Germinal center (tissue), 1 donor: ENCODE data around the gene RPS6KA2.

ENCODE experiments used
- DNase-seq: peaks from one replicate; pipeline ENCODE4 v3.0.0; 2012; ENCODE audit warnings: mixed read lengths, low spot score

RPS6KA2 gene

GRCh38 chr6:166503167-166503744 lies 123.8 kb downstream of the RPS6KA2 start:
- DNase-seq, result no peak

GRCh38 chr6:166502453-166502852 lies 124.6 kb downstream of the RPS6KA2 start:
- DNase-seq, result no peak

DNA sequence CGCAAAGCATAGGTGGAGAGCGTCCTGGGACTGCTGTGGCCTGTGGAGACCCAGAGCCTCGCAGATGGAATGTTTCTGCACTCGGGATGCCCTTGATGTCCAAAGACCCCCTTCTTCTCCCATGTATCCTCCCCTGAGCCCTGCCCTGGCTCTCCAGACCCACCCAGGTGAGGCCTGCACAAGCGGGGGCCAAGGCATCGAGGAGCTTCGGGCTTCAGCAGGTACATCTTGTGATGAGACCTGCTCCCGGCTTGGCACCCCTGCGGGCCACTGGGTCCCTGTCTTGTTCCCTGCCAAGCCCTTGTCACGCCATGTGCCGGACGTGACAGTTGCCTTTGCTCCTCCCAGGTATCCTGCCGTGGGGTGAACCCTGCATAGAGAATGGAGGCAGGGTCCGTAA lies 125.8 kb downstream of the RPS6KA2 start:
- no peak for DNase-seq

DNA sequence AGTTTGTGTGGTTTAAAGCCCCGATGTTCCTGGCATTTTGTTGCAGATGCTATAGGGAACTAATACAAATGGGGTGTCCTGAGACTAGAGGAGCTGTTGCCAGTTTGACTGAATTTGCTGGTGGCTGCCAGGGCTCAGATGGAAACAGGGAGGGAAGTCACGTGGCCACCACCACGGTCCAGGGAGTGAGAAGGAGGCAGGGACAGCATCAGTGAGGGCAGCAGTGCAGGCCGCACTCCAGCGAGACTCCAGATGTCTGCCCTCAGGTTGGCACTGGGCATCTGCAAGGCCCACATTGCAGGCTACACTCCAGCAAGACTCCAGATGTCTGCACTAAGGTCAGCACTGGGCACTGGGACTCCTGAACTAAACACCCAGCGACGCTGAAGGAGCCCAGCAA lies 126.8 kb downstream of the RPS6KA2 start:
- DNase-seq, result no peak

- DNase-seq, result no peak
These were observed 127.5 kb downstream of the RPS6KA2 start for GRCh38 chr6:166499350-166500163.

DNA sequence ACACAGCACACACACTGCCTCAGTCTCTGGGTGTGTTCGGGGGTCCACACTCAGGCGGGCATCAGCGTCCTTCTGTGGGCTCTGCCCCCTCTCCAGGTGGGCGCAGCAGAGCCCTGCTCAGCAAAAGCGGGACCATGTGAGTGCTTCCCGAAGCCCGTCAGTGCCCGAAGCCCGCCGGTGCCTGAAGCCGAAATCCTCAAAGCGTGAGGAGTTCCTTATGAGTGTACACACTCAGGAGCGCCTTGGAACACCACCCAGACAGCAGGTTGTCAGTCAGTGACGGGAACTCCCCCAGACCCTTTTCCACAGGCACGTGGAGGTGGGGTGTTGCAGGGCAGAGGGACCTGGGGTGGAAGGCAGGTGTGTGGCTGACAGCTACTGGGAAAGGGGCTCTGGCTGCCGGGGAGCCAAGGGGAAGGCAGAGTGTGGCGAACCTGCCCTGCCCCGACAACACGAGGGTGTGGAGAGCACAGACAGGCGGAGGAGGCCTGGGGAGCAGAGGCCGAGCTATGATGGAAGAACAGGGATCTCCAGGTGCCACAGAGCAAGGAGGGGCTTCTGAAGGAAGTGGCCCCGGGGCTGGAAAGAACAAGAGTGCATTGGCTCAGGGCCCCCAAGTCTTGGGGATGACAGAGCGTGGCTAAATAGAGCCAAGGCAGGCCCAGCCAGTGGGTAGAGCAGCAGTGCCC lies 128.2 kb downstream of the RPS6KA2 start:
- DNase-seq, result no peak

DNA sequence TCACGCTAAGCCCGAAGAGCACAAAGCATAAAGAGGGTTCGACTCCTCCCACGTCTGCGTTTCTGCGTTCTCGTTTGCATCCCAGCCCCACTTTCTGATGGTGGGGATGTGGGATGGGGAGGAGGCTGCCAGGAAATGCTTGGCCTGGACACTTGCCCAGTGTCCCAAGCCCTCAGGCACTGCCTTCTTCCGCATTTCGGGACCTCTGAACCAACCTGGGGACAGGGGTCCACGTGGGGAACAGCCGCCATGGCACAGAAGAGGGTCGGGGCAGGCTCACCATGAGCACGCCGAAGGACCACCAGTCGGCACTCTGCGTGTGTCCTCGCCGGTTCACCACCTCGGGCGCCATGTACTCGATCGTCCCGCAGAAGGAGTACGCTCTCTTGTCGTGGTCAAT lies 128.8 kb downstream of the RPS6KA2 start:
- no peak for DNase-seq

DNA sequence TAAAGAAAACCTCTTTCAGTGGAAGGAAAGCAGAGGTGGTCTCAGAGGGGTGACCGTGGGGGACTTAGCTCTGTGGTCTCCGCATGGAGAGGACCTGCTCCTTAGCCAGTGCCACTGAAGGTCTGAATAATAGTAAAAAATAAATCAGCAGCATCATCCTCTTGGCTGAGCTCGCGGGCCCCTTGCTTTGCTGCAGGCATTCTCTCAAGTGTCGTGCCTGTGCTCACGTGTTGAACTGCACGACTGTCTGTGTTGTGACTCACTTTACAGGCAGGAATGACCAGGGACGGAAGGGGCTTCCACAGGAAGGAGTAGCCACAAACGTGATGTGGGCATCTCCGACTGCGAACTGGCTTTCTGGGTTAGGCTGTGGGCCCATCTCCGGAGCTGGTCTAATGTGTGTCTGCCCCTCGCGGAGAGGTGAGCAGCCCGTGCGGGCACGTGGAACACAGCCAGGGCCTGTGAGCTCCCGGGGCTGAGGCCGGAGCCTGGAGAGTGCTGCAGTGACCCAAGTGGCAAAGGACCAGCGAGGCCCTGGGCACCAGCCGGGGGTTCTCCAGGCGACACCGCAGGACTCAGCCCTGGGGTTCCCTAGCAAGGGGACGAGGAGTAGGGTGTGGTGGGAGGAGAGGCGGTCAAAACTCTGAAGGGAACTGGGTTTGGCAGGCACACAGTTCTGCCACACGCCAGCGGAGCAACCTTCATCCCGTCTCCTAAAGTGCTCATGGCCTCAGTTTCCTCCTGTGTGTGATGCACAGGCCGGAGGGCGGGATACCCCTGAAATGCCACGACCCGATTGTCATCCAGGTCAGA lies 129.8 kb downstream of the RPS6KA2 start:
- DNase-seq, result no peak

DNA sequence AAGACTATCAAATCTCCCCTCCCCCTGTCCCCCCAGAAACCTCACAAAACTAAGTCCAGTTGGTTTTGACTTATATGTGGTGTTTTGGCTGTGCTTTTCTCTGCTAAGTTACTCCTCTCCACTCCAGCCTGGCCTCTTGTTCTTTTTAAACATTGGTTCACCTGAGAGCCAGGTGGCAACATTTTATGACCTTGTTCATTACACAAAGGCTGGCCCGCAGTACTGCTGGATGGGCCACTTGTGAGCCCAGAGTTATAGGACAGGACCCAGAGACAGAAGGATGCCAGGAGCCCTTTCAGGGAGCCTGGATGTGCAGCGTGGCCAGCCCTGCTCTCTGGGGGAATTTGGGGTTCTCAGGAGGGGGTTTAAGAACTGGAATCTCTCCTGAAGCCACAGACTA lies 130.6 kb downstream of the RPS6KA2 start:
- no peak for DNase-seq

- no peak for DNase-seq
These were observed 131.3 kb downstream of the RPS6KA2 start for GRCh38 chr6:166495487-166496314.

GRCh38 chr6:166494757-166495486 lies 132.1 kb downstream of the RPS6KA2 start:
- no peak for DNase-seq

- DNase-seq, result no peak
These were observed 133.0 kb downstream of the RPS6KA2 start for GRCh38 chr6:166494101-166494441.

- no peak for DNase-seq
These were observed 133.5 kb downstream of the RPS6KA2 start for GRCh38 chr6:166493427-166494100.

DNA sequence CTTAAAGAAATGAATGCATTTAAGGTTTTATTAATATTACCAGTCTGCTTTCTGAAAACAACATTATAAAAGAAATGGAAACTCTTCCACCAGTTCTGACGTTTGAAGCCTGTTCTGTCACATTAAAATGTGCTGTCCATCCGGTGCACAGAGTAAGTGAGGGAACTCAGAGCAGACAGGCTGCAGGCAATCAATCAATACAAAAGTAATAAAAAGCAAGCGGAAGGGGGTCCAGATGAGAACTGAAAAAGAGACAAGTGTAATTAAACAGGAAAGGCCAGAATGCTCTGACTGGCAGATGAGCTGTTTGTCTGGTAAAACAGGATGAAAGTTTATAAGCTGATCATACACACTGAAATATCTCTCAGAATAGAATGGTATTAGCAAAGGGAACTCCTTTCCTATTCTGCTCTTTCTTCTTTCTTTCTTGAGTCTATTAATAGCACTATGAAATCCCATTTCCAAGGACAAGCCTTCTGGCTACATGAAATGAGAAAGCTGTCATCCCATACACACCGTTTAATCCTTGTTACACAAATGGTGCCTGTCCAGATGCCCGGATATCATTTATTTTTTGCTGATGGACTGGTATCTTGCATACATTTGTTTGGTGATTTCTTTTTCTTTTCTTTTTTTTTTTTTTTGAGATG lies 134.8 kb downstream of the RPS6KA2 start:
- DNase-seq, result no peak

DNA sequence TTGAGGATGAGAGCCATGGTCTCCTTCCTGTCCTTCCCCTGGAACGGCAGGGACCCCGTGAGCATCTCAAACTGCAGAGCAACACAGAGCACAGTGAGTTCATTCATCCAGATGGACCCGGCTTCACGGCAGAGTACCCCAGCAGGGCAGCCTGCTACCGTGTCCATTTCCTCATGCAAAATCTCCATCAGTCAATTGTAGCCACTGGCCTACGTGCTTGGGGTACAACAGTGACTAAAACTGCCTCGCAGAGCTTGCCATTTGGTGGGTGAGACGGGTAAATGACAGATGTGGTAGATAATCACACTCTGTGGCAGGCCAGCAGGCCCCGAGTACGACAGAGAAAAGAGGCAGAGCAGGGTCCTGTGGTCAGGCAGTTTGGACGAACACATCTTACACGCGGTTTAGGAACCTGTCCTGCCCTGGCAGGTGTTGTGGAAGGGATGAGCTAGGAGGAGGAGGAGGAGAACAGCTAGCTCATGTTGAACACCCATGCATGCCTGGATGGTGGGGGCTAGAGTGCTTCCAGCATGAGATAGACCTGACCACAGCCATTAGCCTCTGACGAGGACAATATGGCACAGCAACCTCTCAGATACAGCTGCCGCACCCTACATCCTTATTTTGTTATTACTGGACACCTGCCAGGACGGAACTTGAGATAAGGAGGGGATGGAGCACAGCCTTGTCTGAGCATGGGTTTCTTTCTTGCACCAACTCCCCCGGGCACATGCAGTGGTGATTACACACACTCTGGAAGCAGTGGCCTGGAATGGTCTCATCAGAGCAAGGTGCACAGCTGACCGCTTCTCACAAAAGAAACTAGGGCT lies 136.2 kb downstream of the RPS6KA2 start:
- DNase-seq, result no peak

GRCh38 chr6:166489301-166490155 lies 137.5 kb downstream of the RPS6KA2 start:
- DNase-seq, result no peak

DNA sequence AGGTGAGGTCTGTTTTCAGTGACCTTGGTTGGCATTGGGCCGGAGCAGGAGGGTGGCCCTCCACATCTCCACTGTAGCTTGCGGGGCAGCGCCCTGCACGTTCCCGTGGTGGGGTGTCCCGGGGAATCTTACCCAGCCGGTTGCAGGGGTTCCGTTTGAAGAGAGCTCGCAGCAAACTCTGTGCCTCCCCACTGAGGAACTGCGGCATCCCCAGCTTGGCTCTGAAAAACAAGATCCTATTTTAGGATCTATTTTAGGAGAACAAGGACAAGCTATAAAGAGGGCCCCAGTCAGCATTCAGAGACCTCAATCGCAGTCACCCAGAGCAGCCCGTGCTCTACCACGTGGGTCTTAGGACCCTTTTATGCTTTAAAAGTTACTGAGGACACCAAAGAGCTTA lies 138.3 kb downstream of the RPS6KA2 start:
- DNase-seq, result no peak
